DOHH2 (cell line): ENCODE measurements around the gene FUT6.

ENCODE experiments used
- CTCF ChIP-seq: fragments of 200-600 bp; sonication (generic); IDR thresholded peaks from one replicate; pipeline ENCODE4 v1.5.1; 2014; ENCODE audit warnings: antibody characterized with exemption, mild to moderate bottlenecking, low read depth, low read length; ENCODE audit not compliant: poor library complexity, severe bottlenecking
- EZH2phosphoT487 ChIP-seq: fragments of 200-600 bp; sonication (generic); IDR thresholded peaks from 2 replicates; pipeline ENCODE4 v1.6.1; 2017; ENCODE audit warnings: borderline replicate concordance, mild to moderate bottlenecking, antibody characterized with exemption, low read length, moderate library complexity, mixed read lengths

GRCh38 chr19:5801796-5802619 lies 37.5 kb downstream of the FUT6 start:
- TF ChIP-seq CTCF (no peak), EZH2phosphoT487 (no peak)
